SK-N-SH (cell line): Measurements from ENCODE around the gene CHD1L. TPM values are rescaled to one million over a fixed set of nuclear protein-coding genes. Genes with fewer than 3 reads are reported as not detected.

Source experiments
- CTCF ChIA-PET: fragments of 300-600, 350-600 bp; formaldehyde crosslinking; extraction: SDS; loops from one replicate; lab custom pipeline; 2021; lab: Yijun Ruan, JAX
- POLR2A ChIA-PET: fragments of 350-600 bp; sonication (Branson Sonifier 250); formaldehyde crosslinking; extraction: SDS; loops from one replicate; lab custom pipeline; 2020; ENCODE audit warnings: antibody characterized with exemption, inconsistent platforms; lab: Yijun Ruan, JAX
- DNase-seq: peaks from one replicate; pipeline ENCODE4 v3.0.0; 2012
- H2AFZ ChIP-seq: fragments of 200-600 bp; sonication (generic); 2 replicates; pipeline ENCODE4 v1.8.1; 2016; ENCODE audit warnings: antibody characterized with exemption, mild to moderate bottlenecking, low read depth
- H3F3A ChIP-seq: fragments of 200-600 bp; sonication (generic); replicated peaks from 2 replicates; pipeline ENCODE3; 2016; ENCODE audit warnings: antibody characterized with exemption, mild to moderate bottlenecking; ENCODE audit not compliant: insufficient read depth
- H3K27ac ChIP-seq, 2 experiments: fragments of 200-500 bp in 1 of 2; fragments of 200-600 bp in 1 of 2; sonication (Bioruptor generic) in 1 of 2; sonication (generic), shearing (Covaris generic) in 1 of 2; 2 replicates each; pipeline versions ENCODE4 v1.5.1 to v1.6.1; 2014 to 2016; ENCODE audit warnings: low read depth in 2 of 2, inconsistent platforms in 1 of 2, low read length in 1 of 2, mild to moderate bottlenecking in 1 of 2, mixed read lengths in 1 of 2
- H3K27me3 ChIP-seq: fragments of 200-600 bp; sonication (generic), shearing (Covaris generic); 2 replicates; pipeline ENCODE4 v1.6.1; 2016; ENCODE audit warnings: mixed run types; ENCODE audit not compliant: insufficient read depth
- H3K36me3 ChIP-seq, 2 experiments: fragments of 200-500 bp in 1 of 2; fragments of 200-600 bp in 1 of 2; sonication (Bioruptor generic) in 1 of 2; sonication (generic) in 1 of 2; replicated peaks in 1 of 2; 2 replicates each; pipeline versions ENCODE3 to v1.5.1; 2014 to 2016; ENCODE audit warnings: low read length in 1 of 2, mild to moderate bottlenecking in 1 of 2; ENCODE audit not compliant: insufficient read depth in 2 of 2, control insufficient read depth in 1 of 2
- H3K4me1 ChIP-seq, 2 experiments: fragments of 200-500 bp in 1 of 2; fragments of 200-600 bp in 1 of 2; sonication (Bioruptor generic) in 1 of 2; sonication (generic), shearing (Covaris generic) in 1 of 2; 2 replicates each; pipeline versions ENCODE4 v1.5.1 to v1.6.1; 2014 to 2016; ENCODE audit warnings: low read depth in 1 of 2, low read length in 1 of 2, mixed run types in 1 of 2; ENCODE audit not compliant: insufficient read depth in 2 of 2, control insufficient read depth in 1 of 2
- H3K4me2 ChIP-seq: fragments of 200-600 bp; sonication (generic), shearing (Covaris generic); 2 replicates; pipeline ENCODE4 v1.6.1; 2017; ENCODE audit warnings: mixed run types
- H3K4me3 ChIP-seq, 2 experiments: fragments of 200-500 bp in 1 of 2; fragments of 200-600 bp in 1 of 2; sonication (Bioruptor generic) in 1 of 2; sonication (generic), shearing (Covaris generic) in 1 of 2; 2 replicates each; pipeline versions ENCODE4 v1.5.1 to v1.8.1; 2014 to 2016; ENCODE audit warnings: low read depth in 2 of 2, inconsistent platforms in 1 of 2, low read length in 1 of 2, mild to moderate bottlenecking in 1 of 2, mixed read lengths in 1 of 2, moderate library complexity in 1 of 2
- H3K79me2 ChIP-seq: fragments of 200-600 bp; sonication (generic); 2 replicates; pipeline ENCODE4 v1.8.1; 2017; ENCODE audit warnings: mild to moderate bottlenecking; ENCODE audit not compliant: insufficient read depth
- H3K9ac ChIP-seq: fragments of 200-600 bp; sonication (generic); 2 replicates; pipeline ENCODE4 v1.6.1; 2017; ENCODE audit warnings: mixed run types
- H3K9me2 ChIP-seq: fragments of 200-600 bp; sonication (generic); 2 replicates; pipeline ENCODE4 v1.6.1; 2017; ENCODE audit warnings: mixed run types
- H3K9me3 ChIP-seq: fragments of 200-600 bp; sonication (generic); 2 replicates; pipeline ENCODE4 v1.6.1; 2017; ENCODE audit warnings: mixed run types, mild to moderate bottlenecking, moderate library complexity
- H4K20me1 ChIP-seq: fragments of 200-600 bp; sonication (generic); 2 replicates; pipeline ENCODE4 v1.6.1; 2017; ENCODE audit warnings: mild to moderate bottlenecking, mixed run types; ENCODE audit not compliant: insufficient read depth
- CHD2 ChIP-seq: fragments of 150-350 bp; IDR thresholded peaks from 2 replicates; pipeline ENCODE4 v1.6.1; 2018; ENCODE audit warnings: low read length; ENCODE audit not compliant: partially characterized antibody
- ELF1 ChIP-seq: IDR thresholded peaks from 2 replicates; pipeline ENCODE4 v1.4.0; 2012
- FOXJ3 ChIP-seq: sonication (generic); formaldehyde crosslinking; IDR thresholded peaks from 2 replicates; pipeline ENCODE4 v1.5.1; 2020; ENCODE audit warnings: mild to moderate bottlenecking, missing genetic modification reagents
- FOXM1 ChIP-seq: IDR thresholded peaks from 2 replicates; pipeline ENCODE4 v1.4.0; 2012; ENCODE audit warnings: low read depth, mild to moderate bottlenecking
- GABPA ChIP-seq: IDR thresholded peaks from 2 replicates; pipeline ENCODE4 v1.4.0; 2012; ENCODE audit warnings: low read depth, mild to moderate bottlenecking
- GATA2 ChIP-seq: sonication (generic); formaldehyde crosslinking; IDR thresholded peaks from 2 replicates; pipeline ENCODE4 v1.5.0; 2020; ENCODE audit warnings: mild to moderate bottlenecking, missing genetic modification reagents
- MXI1 ChIP-seq: IDR thresholded peaks from 2 replicates; pipeline ENCODE4 v1.6.1; 2012; ENCODE audit warnings: mild to moderate bottlenecking, low read depth, low read length, improper control_type of control experiment
- NFIC ChIP-seq: IDR thresholded peaks from 2 replicates; pipeline ENCODE4 v1.4.0; 2012; ENCODE audit warnings: borderline replicate concordance
- POLR2AphosphoS5 ChIP-seq: IDR thresholded peaks from 2 replicates; pipeline ENCODE4 v1.6.1; 2012; ENCODE audit warnings: low read depth, low read length
- REST ChIP-seq: IDR thresholded peaks from 2 replicates; pipeline ENCODE4 v1.6.1; 2012; ENCODE audit warnings: mild to moderate bottlenecking, low read depth, low read length, moderate library complexity
- SIN3A ChIP-seq: IDR thresholded peaks from 2 replicates; pipeline ENCODE4 v1.6.1; 2012; ENCODE audit warnings: low read depth, mild to moderate bottlenecking, low read length, moderate library complexity, borderline replicate concordance
- SMC3 ChIP-seq: IDR thresholded peaks from 2 replicates; pipeline ENCODE4 v1.6.1; 2012; ENCODE audit warnings: low read depth, low read length, improper control_type of control experiment
- TEAD4 ChIP-seq: IDR thresholded peaks from 2 replicates; pipeline ENCODE4 v1.4.0; 2012; ENCODE audit warnings: mild to moderate bottlenecking, borderline replicate concordance; ENCODE audit not compliant: insufficient read depth
- YY1 ChIP-seq: IDR thresholded peaks from 2 replicates; pipeline ENCODE4 v1.4.0; 2012; ENCODE audit warnings: low read depth, mild to moderate bottlenecking
- ZBTB33 ChIP-seq: IDR thresholded peaks from 2 replicates; pipeline ENCODE4 v1.4.0; 2012; ENCODE audit warnings: low read depth, borderline replicate concordance
- WGBS: methylation state at CpG from one replicate; pipeline ENCODE4 v1.1.6; 2017; ENCODE audit warnings: low lambda C conversion rate; 5-methylcytosine and 5-hydroxymethylcytosine counted together
- polyA plus RNA-seq, 3 experiments: library from polyadenylated mRNA; depleted of rRNA; stranded (reverse); fragments of >200 nt; gene quantifications; 2 replicates each; pipeline ENCODE4 v1.2.3, GENCODE V29; 2012

The CHD1L gene
- polyA plus RNA-seq, 1 of the 3 experiments (the other 2 are of a cell fraction), result 24.7 TPM

GRCh38 chr1:147218606-147219005 is 23.9 kb upstream of the CHD1L start:
- Histone ChIP-seq H3K27me3 (no peaks in the 10 kb centered on the region), H3K9me2 (no peaks in the 10 kb centered on the region), H3K4me2 (no peak overlapping the region), H4K20me1 (no peaks in the 10 kb centered on the region), H3K9me3 (no peaks in the 10 kb centered on the region), H3K4me1 (no peaks in the 10 kb centered on the region; a peak in 1 of 4 replicates), H3K27ac (no peak overlapping the region), H3K9ac (no peak overlapping the region), H3F3A (no peaks in the 10 kb centered on the region), H2AFZ (no peak overlapping the region), H3K79me2 (no peaks in the 10 kb centered on the region), H3K36me3 (no peaks in the 10 kb centered on the region), H3K4me3 (no peak overlapping the region)
- DNase-seq, result no peak
- WGBS, result 31% methylated on average over 3 of the region's 3 CpGs
- POLR2A ChIA-PET, result no interaction called here
- CTCF ChIA-PET, result no interaction called here
- TF ChIP-seq SIN3A (no peak), YY1 (no peak), POLR2AphosphoS5 (no peak), MXI1 (no peak), TEAD4 (no peak), REST (no peak), GABPA (no peak), NFIC (no peak), FOXJ3 (CRISPR knock-in tag) (no peak), FOXM1 (no peak)

GRCh38 chr1:147223740-147224615 is 18.5 kb upstream of the CHD1L start:
- ChIA-PET CTCF (interaction anchor here (4.2 kb wide), 1 partner anchor 19 kb away, joined by 20 read pairs; the partner anchor contains the start of gene CHD1L), POLR2A (no interaction called here)
- H2AFZ ChIP-seq, result no peak overlapping the region
- no peaks in the 10 kb centered on the region for H3K79me2 ChIP-seq
- H3K9me3 ChIP-seq, result no peaks in the 10 kb centered on the region
- no peak overlapping the region for H3K4me2 ChIP-seq
- DNase-seq, result no peak
- H3K27me3 ChIP-seq, result no peaks in the 10 kb centered on the region
- WGBS, result 85% methylated on average over 14 of the region's 14 CpGs
- peaks cover 0 to 6% of the 10 kb centered on the region in 2 experiments; a peak in 1 of 4 replicates for H3K4me1 ChIP-seq
- H3K27ac ChIP-seq, result no peak overlapping the region
- no peaks in the 10 kb centered on the region for H3F3A ChIP-seq
- H3K9ac ChIP-seq, result no peak overlapping the region
- TF ChIP-seq GATA2 (CRISPR knock-in tag) (no peak), SMC3 (no peak), FOXM1 (no peak), MXI1 (no peak), SIN3A (no peak), ZBTB33 (no peak), ELF1 (no peak), CHD2 (no peak)
- H3K9me2 ChIP-seq, result no peaks in the 10 kb centered on the region
- no peaks in the 10 kb centered on the region for H4K20me1 ChIP-seq
- H3K4me3 ChIP-seq, result no peak overlapping the region
- H3K36me3 ChIP-seq, result no peaks in the 10 kb centered on the region
